GM21423 (cell line): ENCODE data around the gene HCRTR2.
"Not testable (repeated sequence)": the region's sequence is repeated elsewhere in the genome, so short reads cannot be mapped to it uniquely, and the experiment has no call there.

Source experiments
- ATAC-seq: cut with Tn5 transposase; IDR thresholded peaks from one replicate; pipeline ENCODE4 v1.9.1; 2021; ENCODE audit warnings: mild to moderate bottlenecking, moderate library complexity; ENCODE audit not compliant: unreplicated experiment

The HCRTR2 gene

GRCh38 chr6:55210952-55211351, 36.6 kb downstream of the HCRTR2 start:
- no peak for ATAC-seq

DNA sequence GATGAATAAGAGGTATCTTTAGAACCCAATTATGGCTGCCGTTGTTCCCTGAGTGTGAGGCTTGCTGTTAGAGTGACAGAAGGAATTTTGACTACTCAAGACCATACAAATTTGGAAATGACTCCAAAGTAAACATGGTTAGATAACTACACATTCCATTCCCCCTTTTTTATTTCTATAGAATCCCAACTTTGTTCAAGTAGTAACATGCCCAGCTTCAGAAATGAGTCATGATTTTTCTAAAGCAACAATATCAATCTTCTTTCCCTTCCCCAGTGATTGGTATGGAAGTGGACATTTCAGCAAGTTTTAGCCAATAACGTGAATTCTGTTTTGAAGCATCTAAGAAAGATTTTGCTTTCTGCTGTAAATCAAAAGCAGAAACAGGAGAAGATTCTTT, 37.8 kb downstream of the HCRTR2 start:
- ATAC-seq: no peak

DNA sequence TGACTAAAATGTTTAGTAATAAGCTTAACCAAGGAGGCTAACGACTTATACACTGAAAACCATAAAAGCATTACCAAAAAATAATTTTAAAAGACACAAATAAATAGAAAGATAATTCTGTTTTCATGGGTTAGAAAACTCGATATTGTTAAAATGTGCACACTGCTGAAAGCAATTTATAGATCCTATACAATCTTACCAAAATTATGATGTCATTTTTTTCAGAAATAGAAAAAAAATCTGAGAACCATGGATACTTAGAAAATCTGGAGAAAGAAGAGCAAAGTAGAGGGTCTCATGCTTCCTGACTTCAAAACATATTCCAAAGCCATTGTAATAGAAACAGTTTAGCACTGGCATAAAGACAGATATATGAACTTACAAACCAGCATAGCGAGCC, 46.6 kb downstream of the HCRTR2 start:
- ATAC-seq: no peak

- no peak for ATAC-seq
Observed at GRCh38 chr6:55227862-55228261, 53.5 kb downstream of the HCRTR2 start.

- no peak for ATAC-seq
Observed at GRCh38 chr6:55239099-55239498, 64.8 kb downstream of the HCRTR2 start.

DNA sequence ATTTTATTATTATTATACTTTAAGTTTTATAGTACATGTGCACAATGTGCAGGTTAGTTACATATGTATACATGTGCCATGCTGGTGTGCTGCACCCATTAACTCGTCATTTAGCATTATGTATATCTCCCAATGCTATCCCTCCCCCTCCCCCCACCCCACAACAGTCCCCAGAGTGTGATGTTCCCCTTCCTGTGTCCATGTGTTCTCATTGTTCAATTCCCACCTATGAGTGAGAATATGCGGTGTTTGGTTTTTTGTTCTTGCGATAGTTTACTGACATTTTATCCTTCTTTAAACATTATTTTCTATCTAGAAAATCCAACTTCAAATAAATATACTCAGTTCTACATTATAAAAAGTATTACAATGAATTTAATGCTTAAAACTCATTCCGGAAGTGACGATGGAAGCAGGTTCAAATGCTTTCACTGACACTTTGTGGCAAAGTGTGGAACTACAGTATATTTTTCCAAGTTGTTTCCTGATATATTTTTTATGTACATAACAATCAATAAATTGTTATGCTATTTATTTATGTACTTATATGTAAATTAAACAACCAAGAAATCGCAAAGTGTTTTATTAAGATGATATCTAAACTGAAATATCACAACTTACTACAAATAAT, 66.8 kb downstream of the HCRTR2 start:
- ATAC-seq: not testable (repeated sequence)

- ATAC-seq: no peak
Observed at GRCh38 chr6:55250400-55250799, 76.1 kb downstream of the HCRTR2 start.

DNA sequence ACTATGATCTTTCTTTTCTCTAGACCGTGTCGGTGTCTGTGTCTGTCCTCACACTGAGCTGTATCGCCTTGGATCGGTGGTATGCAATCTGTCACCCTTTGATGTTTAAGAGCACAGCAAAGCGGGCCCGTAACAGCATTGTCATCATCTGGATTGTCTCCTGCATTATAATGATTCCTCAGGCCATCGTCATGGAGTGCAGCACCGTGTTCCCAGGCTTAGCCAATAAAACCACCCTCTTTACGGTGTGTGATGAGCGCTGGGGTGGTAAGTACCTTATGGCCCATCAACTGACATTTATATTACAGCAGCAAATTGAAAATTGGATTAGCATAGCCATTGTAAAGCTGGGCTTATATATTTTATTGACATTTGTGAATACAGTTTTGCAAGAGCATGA, 80.8 kb downstream of the HCRTR2 start:
- ATAC-seq: no peak

- no peak for ATAC-seq
Observed at GRCh38 chr6:55260181-55260580, 85.9 kb downstream of the HCRTR2 start.

DNA sequence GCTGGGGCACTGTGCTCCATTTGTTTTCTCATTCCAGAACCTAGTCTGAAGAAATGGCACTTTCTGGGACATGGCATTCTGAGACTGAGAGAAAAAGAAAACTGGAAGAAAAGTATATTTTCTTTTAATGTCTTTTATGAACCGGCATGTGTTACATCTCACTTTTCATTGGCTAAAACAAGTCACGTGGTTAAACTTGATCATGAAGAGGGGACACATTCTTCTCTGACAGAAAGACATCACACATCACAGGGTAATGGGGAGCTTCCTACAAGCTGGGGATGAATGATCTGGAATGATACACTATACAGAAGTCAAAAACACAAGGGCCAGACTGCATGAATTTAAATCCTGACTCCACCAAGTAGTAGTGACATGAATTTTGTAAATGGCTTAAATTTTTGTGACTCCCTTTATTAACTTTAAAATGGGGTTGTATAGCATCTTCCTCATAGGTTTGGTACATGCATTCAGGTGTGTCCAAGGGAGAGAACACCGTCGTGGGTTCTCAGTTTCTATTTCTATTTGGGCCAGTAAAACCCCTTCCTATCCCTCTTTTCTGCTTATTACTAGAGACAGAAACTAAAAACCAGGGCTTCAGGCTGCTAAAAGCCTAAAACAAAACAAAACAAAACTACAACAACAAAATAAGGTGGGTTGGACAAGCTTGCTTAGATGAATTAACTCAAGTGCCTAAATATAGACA, 91.2 kb downstream of the HCRTR2 start:
- no peak for ATAC-seq

- ATAC-seq: no peak
Observed at GRCh38 chr6:55266896-55267295, 92.6 kb downstream of the HCRTR2 start.

DNA sequence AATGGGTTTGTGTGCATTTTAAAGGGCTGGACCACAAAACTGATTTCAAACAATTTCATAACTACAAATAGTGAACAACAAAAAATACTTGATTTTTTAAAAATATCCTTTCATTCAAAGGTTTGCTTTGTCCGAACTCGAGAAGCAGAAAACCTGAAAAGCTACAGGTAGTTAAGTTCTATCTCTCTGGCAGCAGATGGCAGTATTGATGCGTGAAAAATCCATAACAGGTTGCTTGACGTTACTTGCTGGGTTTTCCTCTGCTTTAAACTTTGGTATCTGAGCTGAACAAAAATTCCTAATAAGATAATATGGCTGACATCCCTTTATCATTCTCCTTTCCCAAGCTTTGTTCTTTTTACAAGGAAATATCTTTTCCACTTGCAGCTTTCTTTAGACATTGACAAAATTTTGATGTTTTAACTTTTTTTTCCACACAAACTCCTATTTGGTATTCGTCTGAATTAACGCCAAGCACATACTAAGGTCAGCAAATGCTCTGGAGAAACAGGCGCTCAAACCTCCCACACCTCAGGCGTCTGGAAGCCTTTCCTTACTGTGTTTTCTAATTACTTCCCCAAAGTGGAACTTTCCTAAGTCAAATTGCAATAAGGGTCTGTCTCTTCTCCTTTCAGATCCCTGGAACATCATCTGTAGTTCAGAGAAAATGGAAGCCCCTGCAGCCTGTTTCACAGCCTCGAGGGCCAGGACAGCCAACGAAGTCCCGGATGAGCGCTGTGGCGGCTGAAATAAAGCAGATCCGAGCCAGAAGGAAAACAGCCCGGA, 102.6 kb downstream of the HCRTR2 start:
- no peak for ATAC-seq

DNA sequence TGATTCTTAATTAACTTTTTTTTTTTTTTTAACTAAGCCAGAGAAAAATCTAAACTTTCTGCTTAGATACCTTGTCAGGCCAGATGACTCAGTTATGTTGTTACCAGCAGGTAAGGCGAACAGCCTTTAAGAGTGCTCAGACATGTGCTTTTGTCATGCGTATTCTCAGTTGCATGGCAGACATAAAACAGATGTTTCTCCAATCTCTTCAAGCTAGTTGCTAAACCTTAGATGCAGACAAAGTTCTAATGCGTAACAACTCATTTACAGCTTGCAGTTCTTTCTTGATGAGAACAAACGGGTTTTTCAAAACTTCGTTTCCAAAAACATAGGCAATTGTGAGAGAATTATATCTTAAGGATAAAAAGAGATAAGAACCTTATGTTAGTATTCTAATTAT, 103.3 kb downstream of the HCRTR2 start:
- no peak for ATAC-seq

DNA sequence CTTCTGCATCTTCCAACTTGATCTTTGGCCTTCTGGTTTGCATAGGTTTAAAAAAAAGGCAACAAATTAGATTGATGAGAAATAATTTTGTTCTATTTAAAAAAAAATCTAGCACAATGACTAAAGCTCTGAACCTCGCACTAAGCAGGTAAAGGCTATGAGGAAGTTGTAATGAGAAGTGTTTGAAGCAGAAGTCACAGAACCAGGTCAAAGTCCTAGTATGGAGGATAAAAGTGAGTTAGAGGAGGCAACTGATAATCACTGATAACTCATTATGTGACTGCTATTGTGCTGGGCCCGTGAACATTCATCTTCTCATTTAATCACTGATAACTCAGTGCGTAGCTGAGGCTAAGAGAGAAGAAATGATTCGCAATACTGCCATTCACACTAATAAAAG, 106.9 kb downstream of the HCRTR2 start:
- ATAC-seq: no peak

DNA sequence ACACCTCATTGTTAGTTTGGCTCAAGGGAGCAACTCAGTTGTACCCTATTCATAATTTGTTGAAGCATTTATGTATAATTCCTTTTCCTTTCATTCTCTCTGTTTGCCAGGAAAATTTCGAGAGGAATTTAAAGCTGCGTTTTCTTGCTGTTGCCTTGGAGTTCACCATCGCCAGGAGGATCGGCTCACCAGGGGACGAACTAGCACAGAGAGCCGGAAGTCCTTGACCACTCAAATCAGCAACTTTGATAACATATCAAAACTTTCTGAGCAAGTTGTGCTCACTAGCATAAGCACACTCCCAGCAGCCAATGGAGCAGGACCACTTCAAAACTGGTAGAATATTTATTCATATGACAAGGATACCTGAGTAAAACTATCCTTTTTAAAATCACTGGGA, 107.8 kb downstream of the HCRTR2 start:
- no peak for ATAC-seq

- ATAC-seq: no peak
Observed at GRCh38 chr6:55286824-55287223, 112.5 kb downstream of the HCRTR2 start.

GRCh38 chr6:55290736-55291135, 116.4 kb downstream of the HCRTR2 start:
- ATAC-seq: no peak

- no peak for ATAC-seq
Observed at GRCh38 chr6:55293116-55293515, 118.8 kb downstream of the HCRTR2 start.

GRCh38 chr6:55297214-55297613, 122.9 kb downstream of the HCRTR2 start:
- not testable (repeated sequence) for ATAC-seq

- ATAC-seq: no peak
Observed at GRCh38 chr6:55299286-55299985, 125.1 kb downstream of the HCRTR2 start.

DNA sequence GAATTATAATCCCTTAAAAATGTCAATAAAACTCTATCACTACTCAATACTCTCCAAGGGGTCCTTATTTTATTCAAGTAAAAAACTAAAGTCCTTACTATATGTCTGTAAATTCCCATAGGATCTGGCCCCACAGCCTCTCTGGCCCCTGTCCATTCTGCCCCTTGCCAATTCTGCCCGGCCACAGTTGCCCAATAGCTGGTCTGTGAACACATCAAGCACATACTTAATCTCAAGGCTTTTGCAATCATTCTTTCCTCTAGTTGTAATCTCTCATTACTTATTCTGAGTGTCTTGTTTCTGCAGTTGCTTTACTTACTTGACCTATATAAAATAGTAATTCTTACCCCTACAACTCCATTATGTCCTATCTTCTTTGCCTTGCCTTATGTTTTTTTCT, 130.4 kb downstream of the HCRTR2 start:
- no peak for ATAC-seq
